Right lobe of liver (tissue), 4 donors: Measurements from ENCODE around the gene KIF1A.

Source experiments
- CTCF ChIP-seq, 4 donors: fragments of 200-600 bp in 3 of 4; fragments of 450-650 bp in 1 of 4; IDR thresholded peaks; one replicate each; pipeline versions ENCODE4 v1.5.1 to v1.8.0; 2016 to 2022; ENCODE audit warnings: antibody characterized with exemption in 4 of 4, mild to moderate bottlenecking in 2 of 4
- POLR2A ChIP-seq: fragments of 450-650 bp; IDR thresholded peaks from one replicate; pipeline ENCODE4 v1.6.1; 2017; ENCODE audit warnings: antibody characterized with exemption, mild to moderate bottlenecking
- donor health status: DM: no; HTN: no; CAD: no.
- donor health status: DM: no; HTN: no; CAD: no.
- donor health status: DM: no; HTN: yes; CAD: no.

GRCh38 chr2:240725671-240726070, 94.3 kb downstream of the KIF1A start:
- no peak for TF ChIP-seq CTCF (IDR thresholded peaks at IDR 0.05)
- TF ChIP-seq POLR2A, result no peak
